Neural cell (in vitro differentiated cells): Measurements from ENCODE around the gene MACROH2A2.
"Not testable (repeated sequence)": the region's sequence is repeated elsewhere in the genome, so short reads cannot be mapped to it uniquely, and the experiment has no call there.

Experiments used
- CTCF ChIP-seq: fragments of 450-650 bp; IDR thresholded peaks from 2 replicates; pipeline ENCODE4 v1.5.1; 2014; ENCODE audit warnings: antibody characterized with exemption, mild to moderate bottlenecking, moderate library complexity; ENCODE audit not compliant: poor library complexity, severe bottlenecking
- POLR2AphosphoS5 ChIP-seq: IDR thresholded peaks from 2 replicates; pipeline ENCODE4 v1.6.1; 2012
- REST ChIP-seq: IDR thresholded peaks from 2 replicates; pipeline ENCODE4 v1.6.1; 2012; ENCODE audit warnings: borderline replicate concordance

DNA sequence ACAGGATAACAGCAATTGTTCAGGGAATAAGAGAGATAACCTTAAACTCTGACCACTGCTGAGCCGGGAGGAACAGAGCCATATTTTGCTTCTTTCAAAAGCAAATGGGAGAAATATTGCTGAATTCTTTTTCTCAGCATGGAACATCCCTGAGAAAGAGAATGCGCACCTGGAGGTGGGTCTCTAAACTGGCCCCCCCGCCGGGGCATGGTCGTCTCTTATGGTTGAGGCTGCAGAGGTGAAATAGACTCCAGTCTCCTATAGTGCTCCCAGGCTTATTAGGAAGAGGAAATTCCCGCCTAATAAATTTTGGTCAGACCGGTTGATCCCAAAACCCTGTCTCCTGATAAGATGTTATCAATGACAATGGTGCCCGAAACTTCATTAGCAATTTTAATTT, 10.9 kb upstream of the MACROH2A2 start:
- not testable (repeated sequence) for TF ChIP-seq CTCF, REST, POLR2AphosphoS5
